Mesenchymal stem cell (in vitro differentiated cells and primary cell): ENCODE measurements around the gene KCTD10.
"Not testable (repeated sequence)": the region's sequence is repeated elsewhere in the genome, so short reads cannot be mapped to it uniquely, and the experiment has no call there.

Source experiments
- DNase-seq: peaks from one replicate; pipeline ENCODE4 v3.0.0-alpha.2; 2013
- H2AFZ ChIP-seq: one replicate; pipeline ENCODE4 v1.6.1; 2013; ENCODE audit warnings: low read depth, mild to moderate bottlenecking, control low read depth, inconsistent platforms, low read length, moderate library complexity
- H2AK5ac ChIP-seq: 2 replicates; pipeline ENCODE4 v1.6.1; 2013; ENCODE audit warnings: low read length, moderate library complexity, mild to moderate bottlenecking, inconsistent platforms; ENCODE audit not compliant: severe bottlenecking
- H2BK120ac ChIP-seq: one replicate; pipeline ENCODE4 v1.6.1; 2013; ENCODE audit warnings: low read depth, mild to moderate bottlenecking, inconsistent platforms, low read length, moderate library complexity
- H2BK12ac ChIP-seq, 2 experiments: one replicate each; pipeline ENCODE4 v1.6.1; 2013; ENCODE audit warnings: inconsistent platforms in 2 of 2, low read length in 2 of 2, mild to moderate bottlenecking in 2 of 2, moderate library complexity in 2 of 2, control low read depth in 1 of 2
- H2BK15ac ChIP-seq: one replicate; pipeline ENCODE4 v1.6.1; 2013; ENCODE audit warnings: mild to moderate bottlenecking, low read depth, inconsistent platforms; ENCODE audit not compliant: poor library complexity, severe bottlenecking
- H2BK5ac ChIP-seq: 2 replicates; pipeline ENCODE4 v1.6.1; 2013; ENCODE audit warnings: low read depth, mild to moderate bottlenecking, low read length, control low read depth, inconsistent platforms; ENCODE audit not compliant: poor library complexity, severe bottlenecking
- H3K14ac ChIP-seq, 2 experiments: one replicate each; pipeline ENCODE4 v1.6.1; 2013; ENCODE audit warnings: inconsistent platforms in 2 of 2, low read length in 2 of 2, control low read depth in 1 of 2, mild to moderate bottlenecking in 1 of 2, moderate library complexity in 1 of 2
- H3K18ac ChIP-seq, 2 experiments: one replicate each; pipeline ENCODE4 v1.6.1; 2013; ENCODE audit warnings: inconsistent platforms in 2 of 2, low read length in 2 of 2, control low read depth in 1 of 2, low read depth in 1 of 2, mild to moderate bottlenecking in 1 of 2
- H3K23ac ChIP-seq, 2 experiments: one replicate each; pipeline ENCODE4 v1.6.1; 2013; ENCODE audit warnings: inconsistent platforms in 2 of 2, low read length in 2 of 2, mild to moderate bottlenecking in 2 of 2, moderate library complexity in 2 of 2, control low read depth in 1 of 2
- H3K27ac ChIP-seq: 2 replicates; pipeline ENCODE4 v1.5.1; 2013; ENCODE audit warnings: mild to moderate bottlenecking, moderate library complexity, low read length, control low read depth, inconsistent platforms; ENCODE audit not compliant: poor library complexity, severe bottlenecking
- H3K27me3 ChIP-seq, 2 experiments: 2 replicates each; pipeline versions ENCODE4 v1.6.1 to v1.7.0; 2013; ENCODE audit warnings: low read length in 2 of 2, mild to moderate bottlenecking in 2 of 2, moderate library complexity in 2 of 2, control low read depth in 1 of 2, inconsistent platforms in 1 of 2; ENCODE audit not compliant: control insufficient read depth in 1 of 2, insufficient read depth in 1 of 2
- H3K36me3 ChIP-seq, 2 experiments: 2 replicates each; pipeline versions ENCODE4 v1.6.1 to v1.7.0; 2013; ENCODE audit warnings: low read length in 2 of 2, control low read depth in 1 of 2, inconsistent platforms in 1 of 2, low read depth in 1 of 2, mild to moderate bottlenecking in 1 of 2; ENCODE audit not compliant: insufficient read depth in 2 of 2, control insufficient read depth in 1 of 2
- H3K4ac ChIP-seq, 2 experiments: one replicate each; pipeline ENCODE4 v1.6.1; 2013; ENCODE audit warnings: inconsistent platforms in 2 of 2, low read length in 2 of 2, mild to moderate bottlenecking in 2 of 2, moderate library complexity in 2 of 2, control low read depth in 1 of 2, low read depth in 1 of 2
- H3K4me1 ChIP-seq: 2 replicates; pipeline ENCODE4 v1.6.1; 2013; ENCODE audit warnings: low read depth, low read length, control low read depth; ENCODE audit not compliant: control insufficient read depth, insufficient read depth
- H3K4me2 ChIP-seq: 2 replicates; pipeline ENCODE4 v1.6.1; 2013; ENCODE audit warnings: low read length, mild to moderate bottlenecking, inconsistent platforms; ENCODE audit not compliant: poor library complexity, severe bottlenecking
- H3K4me3 ChIP-seq, 2 experiments: 2 replicates each; pipeline versions ENCODE4 v1.5.1 to v1.7.0; 2013; ENCODE audit warnings: low read length in 2 of 2, mild to moderate bottlenecking in 2 of 2, control low read depth in 1 of 2, low read depth in 1 of 2; ENCODE audit not compliant: insufficient read depth in 1 of 2
- H3K79me1 ChIP-seq: replicated peaks from 2 replicates; pipeline ENCODE4 v1.6.1; 2013; ENCODE audit warnings: mild to moderate bottlenecking, control low read depth, low read length, inconsistent platforms; ENCODE audit not compliant: poor library complexity, severe bottlenecking
- H3K9ac ChIP-seq: 2 replicates; pipeline ENCODE4 v1.7.0; 2013; ENCODE audit warnings: mild to moderate bottlenecking, low read length, moderate library complexity
- H3K9me3 ChIP-seq: 2 replicates; pipeline ENCODE4 v1.7.0; 2013; ENCODE audit warnings: mild to moderate bottlenecking, low read length; ENCODE audit not compliant: control insufficient read depth
- H4K8ac ChIP-seq: one replicate; pipeline ENCODE4 v1.6.1; 2013; ENCODE audit warnings: inconsistent platforms, mild to moderate bottlenecking, low read length, moderate library complexity
- H4K91ac ChIP-seq: one replicate; pipeline ENCODE4 v1.6.1; 2013; ENCODE audit warnings: mild to moderate bottlenecking, low read length, inconsistent platforms
- WGBS: methylation state at CpG from one replicate; pipeline ENCODE4 v1.1.7; 2013; ENCODE audit warnings: mixed read lengths; 5-methylcytosine and 5-hydroxymethylcytosine counted together

KCTD10 gene

GRCh38 chr12:109418848-109419480 lies 58.1 kb downstream of the KCTD10 start:
- Histone ChIP-seq H2AFZ (no peak overlapping the region), H3K23ac (no peak overlapping the region), H3K4ac (no peak overlapping the region), H3K4me2 (no peak overlapping the region), H4K8ac (no peak overlapping the region), H3K27me3 (peaks cover 18 to 27% of the 10 kb centered on the region in 2 experiments), H2BK15ac (no peak overlapping the region), H3K9me3 (no peaks in the 10 kb centered on the region), H3K79me1 (no peaks in the 10 kb centered on the region), H2BK120ac (no peak overlapping the region), H2BK12ac (no peak overlapping the region), H2AK5ac (no peak overlapping the region), H4K91ac (no peak overlapping the region), H3K4me3 (no peak overlapping the region), H3K27ac (no peak overlapping the region), H3K9ac (no peak overlapping the region), H3K36me3 (no peaks in the 10 kb centered on the region), H3K14ac (no peak overlapping the region), H3K18ac (no peak overlapping the region), H2BK5ac (no peak overlapping the region), H3K4me1 (peaks cover 2% of the 10 kb centered on the region)
- DNase-seq, result no peak
- WGBS, result no CpG with 5 or more reads among the region's 4 CpGs

- not testable (repeated sequence) for H2AFZ ChIP-seq, H2BK5ac ChIP-seq, H3K9me3 ChIP-seq, H3K79me1 ChIP-seq, H4K8ac ChIP-seq, H3K4ac ChIP-seq, H3K4me2 ChIP-seq, H3K18ac ChIP-seq, H3K27ac ChIP-seq, H3K4me1 ChIP-seq, H2BK12ac ChIP-seq, H2AK5ac ChIP-seq, H3K4me3 ChIP-seq, H3K14ac ChIP-seq, H3K36me3 ChIP-seq, H3K9ac ChIP-seq, H3K23ac ChIP-seq, H2BK120ac ChIP-seq, H4K91ac ChIP-seq, DNase-seq, H2BK15ac ChIP-seq
- WGBS, result 96% methylated on average over 4 of the region's 4 CpGs
- H3K27me3 ChIP-seq, result peaks cover 8 to 15% of the 10 kb centered on the region in 2 experiments
Measured at GRCh38 chr12:109406147-109406546, 71.0 kb downstream of the KCTD10 start.

DNA sequence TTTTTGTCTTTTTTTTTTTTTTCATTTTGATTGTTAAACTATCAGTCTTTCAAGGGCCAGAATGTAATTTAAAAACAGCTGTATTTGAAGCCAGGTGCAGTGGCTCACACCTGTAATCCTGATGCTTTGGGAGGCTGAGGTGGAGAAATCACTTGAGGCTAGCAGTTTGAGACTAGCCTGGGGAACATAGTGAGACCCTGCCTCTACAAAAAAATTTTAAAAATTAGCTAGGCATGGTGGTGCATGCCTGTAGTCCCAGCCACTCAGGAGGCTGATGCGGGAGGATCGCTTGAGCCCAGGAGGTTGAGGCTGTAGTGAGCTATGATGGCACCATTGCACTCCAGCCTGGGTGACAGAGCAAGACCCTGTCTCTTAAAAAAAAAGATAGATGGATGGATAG lies 72.3 kb downstream of the KCTD10 start:
- not testable (repeated sequence) for H4K91ac ChIP-seq, H3K4me1 ChIP-seq, H3K36me3 ChIP-seq, H2BK15ac ChIP-seq, H2BK5ac ChIP-seq, H3K4me3 ChIP-seq, H3K14ac ChIP-seq, H2BK12ac ChIP-seq, DNase-seq, H2AK5ac ChIP-seq, H2BK120ac ChIP-seq, H3K27ac ChIP-seq, H3K4me2 ChIP-seq, H3K79me1 ChIP-seq, H3K9ac ChIP-seq, H3K4ac ChIP-seq, H4K8ac ChIP-seq, H3K23ac ChIP-seq, H2AFZ ChIP-seq, H3K9me3 ChIP-seq, H3K18ac ChIP-seq
- WGBS, result 97% methylated on average over 2 of the region's 2 CpGs
- H3K27me3 ChIP-seq, result peaks cover 11 to 15% of the 10 kb centered on the region in 2 experiments
